Activated gamma-delta T cell treated with anti-CD3 and anti-CD28 coated beads, Interleukin-2, amount 50 U/mL, for 16 hours (primary cell): ENCODE measurements around the gene SLC16A7.
A peak's percentile ranks its signal among the peaks of the same experiment; 100 is the strongest.
"Not testable (repeated sequence)": the region's sequence is repeated elsewhere in the genome, so short reads cannot be mapped to it uniquely, and the experiment has no call there.

Experiments used
- DNase-seq: peaks from one replicate; pipeline ENCODE4 v3.0.0-alpha.2; 2020; ENCODE audit warnings: low read depth

SLC16A7 gene

GRCh38 chr12:59736359-59736758 is 140.5 kb downstream of the SLC16A7 start:
- DNase-seq = no peak

- no peak for DNase-seq
These were observed 141.0 kb downstream of the SLC16A7 start for GRCh38 chr12:59736786-59737185.

- DNase-seq = no peak
These were observed 142.1 kb downstream of the SLC16A7 start for GRCh38 chr12:59737725-59738463.

GRCh38 chr12:59742841-59743240 is 147.0 kb downstream of the SLC16A7 start:
- no peak for DNase-seq

- no peak for DNase-seq
These were observed 148.7 kb downstream of the SLC16A7 start for GRCh38 chr12:59744564-59744963.

GRCh38 chr12:59751091-59751490 is 155.3 kb downstream of the SLC16A7 start:
- not testable (repeated sequence) for DNase-seq

GRCh38 chr12:59761542-59761941 is 165.7 kb downstream of the SLC16A7 start:
- DNase-seq = no peak

GRCh38 chr12:59763835-59764234 is 168.0 kb downstream of the SLC16A7 start:
- no peak for DNase-seq

- DNase-seq = no peak
These were observed 172.2 kb downstream of the SLC16A7 start for GRCh38 chr12:59768031-59768430.

GRCh38 chr12:59780605-59781135 is 184.8 kb downstream of the SLC16A7 start:
- no peak for DNase-seq

- DNase-seq = no peak
These were observed 191.8 kb downstream of the SLC16A7 start for GRCh38 chr12:59787610-59788009.

GRCh38 chr12:59792647-59793046 is 196.8 kb downstream of the SLC16A7 start:
- no peak for DNase-seq

GRCh38 chr12:59803735-59804134 is 207.9 kb downstream of the SLC16A7 start:
- no peak for DNase-seq

GRCh38 chr12:59808317-59808910 is 212.6 kb downstream of the SLC16A7 start:
- DNase-seq = peak; percentile 4

GRCh38 chr12:59811991-59812390 is 216.2 kb downstream of the SLC16A7 start:
- no peak for DNase-seq

GRCh38 chr12:59812716-59813115 is 216.9 kb downstream of the SLC16A7 start:
- DNase-seq = no peak

- DNase-seq = no peak
These were observed 224.8 kb downstream of the SLC16A7 start for GRCh38 chr12:59820594-59821011.

- DNase-seq = no peak
These were observed 227.7 kb downstream of the SLC16A7 start for GRCh38 chr12:59823567-59823966.

GRCh38 chr12:59827767-59828166 is 231.9 kb downstream of the SLC16A7 start:
- no peak for DNase-seq

- DNase-seq = no peak
These were observed 232.7 kb downstream of the SLC16A7 start for GRCh38 chr12:59828521-59828920.

GRCh38 chr12:59833408-59833807 is 237.6 kb downstream of the SLC16A7 start:
- DNase-seq = no peak

GRCh38 chr12:59834659-59835474 is 239.0 kb downstream of the SLC16A7 start:
- no peak for DNase-seq
